ENCODE measurements around the gene ZFHX2. TPM values are rescaled to one million over a fixed set of nuclear protein-coding genes. Genes with fewer than 3 reads are reported as not detected.

Gene ZFHX2
- total RNA-seq, 1 donor from 2014 or later = 27.3 TPM

DNA sequence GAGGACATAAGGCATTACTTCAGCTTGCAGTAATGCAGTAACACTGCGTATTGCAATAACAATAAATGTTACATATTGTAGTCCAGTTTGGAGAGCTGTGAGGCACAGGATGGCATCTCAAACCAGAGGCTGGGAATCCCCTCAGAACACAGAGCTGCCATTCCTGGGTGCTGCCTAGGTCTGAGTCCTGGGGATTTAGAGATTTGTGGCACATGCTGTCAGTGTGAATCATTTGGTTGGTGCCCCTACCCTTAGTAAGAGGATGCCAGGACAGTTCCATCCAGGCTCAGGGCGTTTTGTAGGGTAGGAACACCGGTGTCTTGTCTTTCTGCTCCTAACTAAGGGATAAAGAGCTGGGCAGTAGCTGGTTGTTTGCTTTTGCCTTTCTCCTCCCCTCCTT, 22.5 kb downstream of the ZFHX2 start:
- H3K27me3 ChIP-seq (ENCODE audit: insufficient read depth, low read length) = no peaks in the 10 kb centered on the region
- Mint-ChIP-seq H3K27ac (ENCODE audit: unreplicated experiment) (no peak overlapping the region), H3K4me3 (ENCODE audit: unreplicated experiment) (no peak overlapping the region), H3K4me1 (ENCODE audit: low read depth, unreplicated experiment) (peaks cover 9% of the 10 kb centered on the region), H3K27me3 (ENCODE audit: low read depth, unreplicated experiment) (no peaks in the 10 kb centered on the region), H3K9me3 (ENCODE audit: unreplicated experiment) (no peaks in the 10 kb centered on the region), H3K36me3 (ENCODE audit: low read depth, unreplicated experiment) (peaks cover 51% of the 10 kb centered on the region)
- no peak overlapping the region for H3K27ac ChIP-seq (ENCODE audit: low read depth, low read length)
- H3K9me3 ChIP-seq (ENCODE audit: insufficient read depth, low read depth, low read length) = no peaks in the 10 kb centered on the region
- no peak overlapping the region for H3K9ac ChIP-seq (ENCODE audit: low read length)
- H3K36me3 ChIP-seq (ENCODE audit: insufficient read depth, low read length) = no peaks in the 10 kb centered on the region
- no peak overlapping the region for H2AFZ ChIP-seq (ENCODE audit: low read depth, low read length)
- no peak for DNase-seq (ENCODE audit: low read depth)
- no peak overlapping the region for H3K4me2 ChIP-seq (ENCODE audit: low read length)
- TF ChIP-seq, protein P1, sequence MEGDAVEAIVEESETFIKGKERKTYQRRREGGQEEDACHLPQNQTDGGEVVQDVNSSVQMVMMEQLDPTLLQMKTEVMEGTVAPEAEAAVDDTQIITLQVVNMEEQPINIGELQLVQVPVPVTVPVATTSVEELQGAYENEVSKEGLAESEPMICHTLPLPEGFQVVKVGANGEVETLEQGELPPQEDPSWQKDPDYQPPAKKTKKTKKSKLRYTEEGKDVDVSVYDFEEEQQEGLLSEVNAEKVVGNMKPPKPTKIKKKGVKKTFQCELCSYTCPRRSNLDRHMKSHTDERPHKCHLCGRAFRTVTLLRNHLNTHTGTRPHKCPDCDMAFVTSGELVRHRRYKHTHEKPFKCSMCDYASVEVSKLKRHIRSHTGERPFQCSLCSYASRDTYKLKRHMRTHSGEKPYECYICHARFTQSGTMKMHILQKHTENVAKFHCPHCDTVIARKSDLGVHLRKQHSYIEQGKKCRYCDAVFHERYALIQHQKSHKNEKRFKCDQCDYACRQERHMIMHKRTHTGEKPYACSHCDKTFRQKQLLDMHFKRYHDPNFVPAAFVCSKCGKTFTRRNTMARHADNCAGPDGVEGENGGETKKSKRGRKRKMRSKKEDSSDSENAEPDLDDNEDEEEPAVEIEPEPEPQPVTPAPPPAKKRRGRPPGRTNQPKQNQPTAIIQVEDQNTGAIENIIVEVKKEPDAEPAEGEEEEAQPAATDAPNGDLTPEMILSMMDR (IDR thresholded peaks at IDR 0.05; ENCODE audit: insufficient read depth, low read depth, low read length) = no peak
- H3K4me1 ChIP-seq (ENCODE audit: insufficient read depth, low read length) = no peaks in the 10 kb centered on the region
- H3K79me2 ChIP-seq (ENCODE audit: insufficient read depth, low read length) = no peaks in the 10 kb centered on the region
- no peaks in the 10 kb centered on the region for H4K20me1 ChIP-seq (ENCODE audit: insufficient read depth, low read length)
- FAIRE-seq = no peak
- H3K4me3 ChIP-seq (ENCODE audit: insufficient read depth, low read depth, low read length) = no peak overlapping the region

DNA sequence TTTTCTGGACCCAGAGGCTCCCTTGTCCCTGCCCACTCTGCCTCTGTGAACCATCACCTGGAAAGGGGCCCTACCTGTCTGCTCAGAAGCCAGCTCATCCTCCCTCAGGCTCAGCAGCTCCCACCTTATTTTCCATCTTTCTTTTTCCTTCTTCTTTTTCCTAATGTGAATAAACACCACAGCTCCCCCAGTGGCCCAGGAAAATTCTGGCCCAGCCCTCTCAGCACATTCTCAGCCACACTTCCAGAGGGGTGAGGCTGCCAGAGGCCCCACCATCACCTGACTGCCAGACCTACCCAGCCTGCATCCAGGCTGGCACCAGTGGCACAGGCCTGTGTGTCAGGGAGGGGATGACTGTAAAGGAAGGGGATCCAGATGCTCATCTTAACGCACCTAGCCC, 23.0 kb downstream of the ZFHX2 start:
- FAIRE-seq (no peak), DNase-seq (ENCODE audit: low read depth) (no peak)
- Histone ChIP-seq H3K79me2 (ENCODE audit: insufficient read depth, low read length) (no peaks in the 10 kb centered on the region), H3K9me3 (ENCODE audit: insufficient read depth, low read depth, low read length) (no peaks in the 10 kb centered on the region), H3K9ac (ENCODE audit: low read length) (no peak overlapping the region), H4K20me1 (ENCODE audit: insufficient read depth, low read length) (no peaks in the 10 kb centered on the region), H3K36me3 (ENCODE audit: insufficient read depth, low read length) (no peaks in the 10 kb centered on the region), H3K4me2 (ENCODE audit: low read length) (no peak overlapping the region), H3K27ac (ENCODE audit: low read depth, low read length) (no peak overlapping the region), H2AFZ (ENCODE audit: low read depth, low read length) (no peak overlapping the region), H3K4me3 (ENCODE audit: insufficient read depth, low read depth, low read length) (no peak overlapping the region), H3K27me3 (ENCODE audit: insufficient read depth, low read length) (no peaks in the 10 kb centered on the region), H3K4me1 (ENCODE audit: insufficient read depth, low read length) (no peaks in the 10 kb centered on the region)
- H3K4me3 Mint-ChIP-seq (ENCODE audit: unreplicated experiment) = no peak overlapping the region
- TF ChIP-seq EZH2 (IDR thresholded peaks at IDR 0.05; ENCODE audit: insufficient read depth, low read length) = no peak
- TF ChIP-seq, protein P1 (IDR thresholded peaks at IDR 0.05; ENCODE audit: insufficient read depth, low read depth, low read length) = peak; percentile 11
- peaks cover 48% of the 10 kb centered on the region for H3K36me3 Mint-ChIP-seq (ENCODE audit: low read depth, unreplicated experiment)
- no peak overlapping the region for H3K27ac Mint-ChIP-seq (ENCODE audit: unreplicated experiment)
- peaks cover 9% of the 10 kb centered on the region for H3K4me1 Mint-ChIP-seq (ENCODE audit: low read depth, unreplicated experiment)
- H3K9me3 Mint-ChIP-seq (ENCODE audit: unreplicated experiment) = no peaks in the 10 kb centered on the region
- H3K27me3 Mint-ChIP-seq (ENCODE audit: low read depth, unreplicated experiment) = no peaks in the 10 kb centered on the region

DNA sequence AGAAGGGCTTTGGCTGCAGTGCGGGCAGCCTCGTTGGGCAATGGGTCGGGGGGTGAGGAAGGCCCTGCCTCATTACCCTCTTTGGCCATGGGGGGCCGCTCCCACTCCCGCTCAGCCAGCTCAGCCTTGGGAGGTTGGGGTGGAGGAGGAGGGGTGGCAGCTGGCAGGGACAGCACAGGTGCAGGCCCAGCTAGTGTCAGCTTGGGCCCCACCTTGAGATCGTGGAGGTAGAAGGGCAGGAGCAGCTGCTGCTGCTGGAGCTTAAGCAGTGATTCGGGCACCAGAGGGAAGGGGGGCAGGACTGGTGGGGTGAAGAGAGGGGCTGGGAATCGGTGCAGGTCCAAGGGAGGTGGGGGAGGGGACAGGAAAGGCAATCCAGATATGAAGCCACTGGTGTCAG, 26.0 kb downstream of the ZFHX2 start:
- H3K27me3 ChIP-seq (ENCODE audit: insufficient read depth, low read length) = no peaks in the 10 kb centered on the region
- no peak overlapping the region for H3K9ac ChIP-seq (ENCODE audit: low read length)
- no peak overlapping the region for H3K4me3 ChIP-seq (ENCODE audit: insufficient read depth, low read depth, low read length)
- no peaks in the 10 kb centered on the region for H3K9me3 ChIP-seq (ENCODE audit: insufficient read depth, low read depth, low read length)
- Mint-ChIP-seq H3K27ac (ENCODE audit: unreplicated experiment) (no peak overlapping the region), H3K9me3 (ENCODE audit: unreplicated experiment) (peaks cover 2% of the 10 kb centered on the region), H3K4me1 (ENCODE audit: low read depth, unreplicated experiment) (peaks cover 6% of the 10 kb centered on the region), H3K27me3 (ENCODE audit: low read depth, unreplicated experiment) (no peaks in the 10 kb centered on the region), H3K36me3 (ENCODE audit: low read depth, unreplicated experiment) (peaks cover 38% of the 10 kb centered on the region), H3K4me3 (ENCODE audit: unreplicated experiment) (no peak overlapping the region)
- H2AFZ ChIP-seq (ENCODE audit: low read depth, low read length) = no peak overlapping the region
- H3K4me2 ChIP-seq (ENCODE audit: low read length) = no peak overlapping the region
- H3K4me1 ChIP-seq (ENCODE audit: insufficient read depth, low read length) = no peaks in the 10 kb centered on the region
- no peak for DNase-seq (ENCODE audit: low read depth)
- no peak for FAIRE-seq
- no peak for TF ChIP-seq EZH2 (IDR thresholded peaks at IDR 0.05; ENCODE audit: insufficient read depth, low read length)
- TF ChIP-seq, protein P1 (IDR thresholded peaks at IDR 0.05; ENCODE audit: insufficient read depth, low read depth, low read length) = no peak
- no peaks in the 10 kb centered on the region for H4K20me1 ChIP-seq (ENCODE audit: insufficient read depth, low read length)
- no peaks in the 10 kb centered on the region for H3K79me2 ChIP-seq (ENCODE audit: insufficient read depth, low read length)
- no peak overlapping the region for H3K27ac ChIP-seq (ENCODE audit: low read depth, low read length)
- no peaks in the 10 kb centered on the region for H3K36me3 ChIP-seq (ENCODE audit: insufficient read depth, low read length)

Data from astrocyte (in vitro differentiated cells and primary cell).